Nephron progenitor cell (in vitro differentiated cells): ENCODE results near the gene ITGB2.

ENCODE experiments used
- DNase-seq: peaks from one replicate; pipeline ENCODE4 v3.0.0; 2021
- H3K27ac Mint-ChIP-seq: 2 replicates; pipeline ENCODE4 v1.8.0; 2021; ENCODE audit warnings: mild to moderate bottlenecking, moderate library complexity, mixed read lengths
- H3K27me3 Mint-ChIP-seq: 2 replicates; pipeline ENCODE4 v1.8.0; 2021; ENCODE audit warnings: mild to moderate bottlenecking, low read depth, mixed read lengths; ENCODE audit not compliant: poor library complexity
- H3K36me3 Mint-ChIP-seq: 2 replicates; pipeline ENCODE4 v1.8.0; 2021; ENCODE audit warnings: low read depth, mixed read lengths
- H3K4me1 Mint-ChIP-seq: 2 replicates; pipeline ENCODE4 v1.8.0; 2021; ENCODE audit warnings: mixed read lengths
- H3K4me3 Mint-ChIP-seq: 2 replicates; pipeline ENCODE4 v1.8.0; 2021; ENCODE audit warnings: mild to moderate bottlenecking, moderate library complexity, mixed read lengths
- H3K9me3 Mint-ChIP-seq: 2 replicates; pipeline ENCODE4 v1.8.0; 2021; ENCODE audit warnings: mild to moderate bottlenecking, moderate library complexity, mixed read lengths
- CTCF ChIP-seq: fragments of 200-600 bp; sonication (generic); IDR thresholded peaks from 2 replicates; pipeline ENCODE4 v1.5.0; 2021; ENCODE audit warnings: antibody characterized with exemption

ITGB2 gene

GRCh38 chr21:44892095-44892494 is 28.6 kb downstream of the ITGB2 start:
- no peaks in the 10 kb centered on the region for H3K9me3 Mint-ChIP-seq
- H3K27me3 Mint-ChIP-seq: peaks cover 23% of the 10 kb centered on the region
- H3K4me3 Mint-ChIP-seq: peak overlapping the region; percentile 13
- no peak for DNase-seq
- H3K4me1 Mint-ChIP-seq: peaks cover 22% of the 10 kb centered on the region
- H3K27ac Mint-ChIP-seq: no peak overlapping the region
- no peaks in the 10 kb centered on the region for H3K36me3 Mint-ChIP-seq
- TF ChIP-seq CTCF: no peak

DNA sequence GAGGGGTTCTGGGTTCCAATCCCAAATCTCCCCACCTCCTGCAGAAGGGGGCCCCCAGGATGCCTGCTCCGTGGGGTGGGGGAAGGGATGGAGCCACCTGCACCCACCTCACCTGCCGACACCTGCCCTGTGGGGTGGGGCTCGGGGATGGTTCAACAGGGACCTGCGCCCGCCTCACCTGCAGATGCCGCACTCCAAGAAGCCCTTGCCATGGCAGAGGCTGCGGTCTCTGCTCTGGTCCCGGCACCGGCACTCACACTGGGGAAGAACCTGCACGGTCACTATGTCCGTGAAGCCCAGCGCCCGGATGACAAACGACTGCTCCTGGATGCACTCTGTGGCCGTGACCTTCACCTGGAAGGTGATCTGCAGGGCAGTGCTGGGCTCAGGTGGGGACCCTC is 29.1 kb downstream of the ITGB2 start:
- Mint-ChIP-seq H3K36me3 (no peaks in the 10 kb centered on the region), H3K27me3 (peaks cover 23% of the 10 kb centered on the region), H3K4me3 (no peak overlapping the region), H3K27ac (no peak overlapping the region), H3K4me1 (peaks cover 27% of the 10 kb centered on the region), H3K9me3 (no peaks in the 10 kb centered on the region)
- peak; percentile 6 for DNase-seq
- TF ChIP-seq CTCF: no peak

DNA sequence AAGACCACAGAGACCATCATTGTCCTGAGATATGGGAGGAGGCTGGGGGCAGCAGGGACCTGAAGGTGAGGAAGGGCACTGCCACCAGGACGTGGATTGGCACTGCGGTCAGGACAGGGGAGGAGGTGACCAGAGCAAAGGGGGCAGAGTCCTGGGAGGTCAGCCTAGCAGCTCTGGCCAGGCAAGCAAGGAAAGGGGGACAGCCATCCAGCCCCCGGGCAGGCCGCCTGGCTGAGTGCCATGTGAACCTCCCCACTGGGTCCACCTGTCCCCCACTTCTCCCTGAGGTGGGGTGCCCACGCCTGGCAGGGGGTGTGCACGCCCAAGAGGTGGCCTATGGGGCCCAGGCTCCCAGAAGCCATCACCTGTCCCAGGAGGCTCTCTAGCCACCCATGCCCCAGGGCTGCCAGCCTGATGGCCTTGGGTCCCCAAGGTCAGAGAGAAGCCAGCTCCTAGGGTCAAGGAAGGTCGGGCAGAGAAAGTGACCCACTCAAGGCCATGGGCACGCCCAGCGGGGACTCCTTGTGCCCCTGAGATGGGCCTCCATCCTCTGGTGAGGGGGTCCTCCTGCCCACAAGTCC is 29.6 kb downstream of the ITGB2 start:
- no peak overlapping the region for H3K27ac Mint-ChIP-seq

DNA sequence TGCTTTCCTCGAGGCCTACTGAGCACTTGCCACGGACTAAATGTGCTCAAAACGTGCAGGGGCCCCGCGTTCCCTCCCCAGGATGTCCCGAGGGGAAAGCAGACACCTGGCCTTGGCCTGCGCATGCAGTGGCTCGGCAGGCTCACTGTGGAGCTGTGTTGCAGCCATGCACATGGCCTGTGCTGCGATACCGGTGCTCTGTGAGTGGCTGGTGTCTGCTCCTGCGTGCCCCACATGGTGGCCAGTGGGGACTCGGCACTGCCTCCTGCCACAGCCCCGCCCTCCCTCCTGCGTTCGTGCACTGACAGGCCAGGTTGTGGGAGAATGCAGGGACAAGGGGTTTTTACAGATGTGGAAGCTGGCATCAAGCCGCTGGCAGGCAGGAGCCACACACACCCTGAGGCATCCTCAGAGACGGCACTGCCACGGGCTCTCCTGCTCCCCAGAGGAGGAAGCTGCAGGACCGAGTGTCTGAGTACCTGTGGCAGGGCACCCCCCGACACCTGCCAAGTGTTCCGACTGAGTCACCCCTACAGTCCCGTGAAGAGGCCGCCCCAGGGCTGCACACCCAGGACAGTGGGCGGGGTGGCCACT is 30.3 kb downstream of the ITGB2 start:
- H3K4me3 Mint-ChIP-seq: no peak overlapping the region
- no peaks in the 10 kb centered on the region for H3K36me3 Mint-ChIP-seq
- peaks cover 34% of the 10 kb centered on the region for H3K4me1 Mint-ChIP-seq
- no peak overlapping the region for H3K27ac Mint-ChIP-seq
- no peak for TF ChIP-seq CTCF
- peaks cover 28% of the 10 kb centered on the region for H3K27me3 Mint-ChIP-seq
- DNase-seq: no peak
- H3K9me3 Mint-ChIP-seq: no peaks in the 10 kb centered on the region

More for the DNA sequence above, 29.6 kb downstream of the ITGB2 start:
- DNase-seq: no peak
- Mint-ChIP-seq H3K9me3 (no peaks in the 10 kb centered on the region), H3K4me3 (no peak overlapping the region), H3K27me3 (peaks cover 28% of the 10 kb centered on the region), H3K4me1 (peaks cover 33% of the 10 kb centered on the region), H3K36me3 (no peaks in the 10 kb centered on the region)
- TF ChIP-seq CTCF: no peak

DNA sequence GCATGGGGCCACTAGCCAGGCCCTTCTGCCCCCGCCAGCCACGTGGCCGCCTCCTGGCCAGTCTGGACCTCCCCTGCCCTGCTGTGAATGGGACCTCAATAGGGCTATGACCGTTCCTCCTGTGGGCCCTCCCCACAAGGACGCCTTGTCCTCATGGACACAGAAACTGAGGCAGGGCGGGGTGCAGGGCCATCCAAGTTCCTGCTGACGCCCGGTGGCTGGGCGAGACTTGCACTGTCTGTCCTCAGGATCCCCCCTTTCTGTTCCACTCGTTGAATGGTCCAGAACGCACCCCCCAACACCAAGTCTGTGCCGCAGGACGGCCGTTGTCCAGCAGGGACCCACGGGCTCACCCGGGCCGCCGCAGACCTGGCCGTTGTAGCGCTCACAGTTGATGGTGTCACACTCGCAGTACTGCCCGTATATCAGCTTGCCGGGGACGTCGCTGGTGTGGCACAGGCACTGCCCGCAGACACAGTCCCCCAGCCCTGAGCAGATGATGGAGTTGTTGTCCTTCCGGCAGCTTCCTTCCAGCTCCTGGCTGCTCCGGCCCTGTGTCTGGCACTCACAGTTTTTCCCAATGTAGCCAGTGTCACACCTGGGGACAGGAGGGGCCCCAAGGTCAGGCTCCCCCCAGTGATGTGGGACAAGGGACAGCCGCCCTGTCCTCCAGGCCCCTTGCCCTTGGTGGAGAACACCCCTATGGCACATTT is 30.9 kb downstream of the ITGB2 start:
- Mint-ChIP-seq H3K4me1 (peaks cover 34% of the 10 kb centered on the region), H3K9me3 (no peaks in the 10 kb centered on the region), H3K36me3 (no peaks in the 10 kb centered on the region), H3K27me3 (peaks cover 29% of the 10 kb centered on the region), H3K27ac (no peak overlapping the region), H3K4me3 (no peak overlapping the region)
- DNase-seq: no peak
- no peak for TF ChIP-seq CTCF
